ENCODE data around the gene LURAP1L. TPM values are rescaled to one million over a fixed set of nuclear protein-coding genes. Genes with fewer than 3 reads are reported as not detected.

The LURAP1L gene
- total and polyA plus RNA-seq, 9 of the 15 experiments (the other 6 are each of a cell fraction or from before 2014, with no cell fraction given), result 0.06 to 0.28 (median 0.07) TPM; not detected in 4

DNA sequence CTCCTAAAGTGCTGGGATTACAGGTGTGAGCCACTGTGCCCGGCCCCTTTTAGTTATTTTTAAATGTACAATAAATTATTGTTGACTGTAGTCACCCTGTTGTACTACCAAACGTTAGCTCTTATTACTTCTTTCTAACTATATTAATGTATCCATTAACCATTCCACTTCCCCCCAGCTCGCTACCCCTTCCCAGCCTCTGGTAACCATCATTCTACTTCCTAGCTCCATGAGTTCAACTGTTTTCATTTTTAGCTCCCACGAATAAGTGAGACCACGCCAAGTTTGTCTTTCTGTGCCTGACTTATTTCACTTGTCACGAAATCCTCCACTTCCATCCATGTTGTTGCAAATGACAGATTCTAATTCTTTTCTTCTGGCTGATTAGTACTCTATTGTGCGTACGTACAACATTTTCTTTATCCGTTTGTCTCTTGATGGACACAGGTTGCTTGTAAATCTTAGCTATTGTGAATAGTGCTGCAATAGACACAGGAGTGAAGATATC, 6.5 kb downstream of the LURAP1L start:
- ATAC-seq, result no peak
- Histone ChIP-seq H3K4me3 (no peak overlapping the region), H3K4me1 (replicated peaks in 1 of 2; ENCODE audit: control insufficient read depth in 2 of 2, insufficient read depth in 2 of 2, low read length in 2 of 2) (peaks cover 0 to 2% of the 10 kb centered on the region in 2 experiments; a peak in 1 of 5 replicates), H3K9me3 (replicated peaks; ENCODE audit: control insufficient read depth, insufficient read depth, low read depth, low read length) (no peaks in the 10 kb centered on the region), H4K20me1 (replicated peaks; ENCODE audit: control insufficient read depth, insufficient read depth, low read length) (no peaks in the 10 kb centered on the region), H3K27me3 (ENCODE audit: control insufficient read depth in 2 of 2, insufficient read depth in 2 of 2, low read length in 2 of 2) (no peaks in the 10 kb centered on the region), H3K27ac (ENCODE audit: extremely low read depth, low read depth, low read length) (no peak overlapping the region), H2AFZ (ENCODE audit: low read depth, low read length) (no peak overlapping the region), H3K9me1 (ENCODE audit: control insufficient read depth, insufficient read depth, low read length) (no peaks in the 10 kb centered on the region), H3K9ac (ENCODE audit: insufficient read depth in 1 of 2, low read depth in 2 of 2, low read length in 2 of 2) (no peak overlapping the region), H3K36me3 (ENCODE audit: control insufficient read depth, insufficient read depth, low read length) (no peaks in the 10 kb centered on the region), H3K4me2 (ENCODE audit: insufficient read depth, low read length) (no peak overlapping the region), H3K79me2 (ENCODE audit: control insufficient read depth, insufficient read depth, low read length) (no peaks in the 10 kb centered on the region)
- no peak for DNase-seq (ENCODE audit: extremely low read depth in 1 of 4, low spot score in 3 of 4)
- CTCF ChIA-PET (ENCODE audit: low intra/inter-chr PET ratio), result no interaction called here
- in situ Hi-C loops (cut with MboI) (no loop called here), intact Hi-C loops (cut with micrococcal nuclease) (no loop called here)
- no peak for FAIRE-seq
- TF ChIP-seq PYGO2 (tag; IDR thresholded peaks at IDR 0.05), result no peak
- POLR2A ChIA-PET, result no interaction called here
- WGBS (ENCODE audit: insufficient coverage, low coverage, missing lambda C conversion rate), result 32% methylated on average over 9 of the region's 9 CpGs
- BruUV-seq (replicated peaks), result no TSS peak

DNA sequence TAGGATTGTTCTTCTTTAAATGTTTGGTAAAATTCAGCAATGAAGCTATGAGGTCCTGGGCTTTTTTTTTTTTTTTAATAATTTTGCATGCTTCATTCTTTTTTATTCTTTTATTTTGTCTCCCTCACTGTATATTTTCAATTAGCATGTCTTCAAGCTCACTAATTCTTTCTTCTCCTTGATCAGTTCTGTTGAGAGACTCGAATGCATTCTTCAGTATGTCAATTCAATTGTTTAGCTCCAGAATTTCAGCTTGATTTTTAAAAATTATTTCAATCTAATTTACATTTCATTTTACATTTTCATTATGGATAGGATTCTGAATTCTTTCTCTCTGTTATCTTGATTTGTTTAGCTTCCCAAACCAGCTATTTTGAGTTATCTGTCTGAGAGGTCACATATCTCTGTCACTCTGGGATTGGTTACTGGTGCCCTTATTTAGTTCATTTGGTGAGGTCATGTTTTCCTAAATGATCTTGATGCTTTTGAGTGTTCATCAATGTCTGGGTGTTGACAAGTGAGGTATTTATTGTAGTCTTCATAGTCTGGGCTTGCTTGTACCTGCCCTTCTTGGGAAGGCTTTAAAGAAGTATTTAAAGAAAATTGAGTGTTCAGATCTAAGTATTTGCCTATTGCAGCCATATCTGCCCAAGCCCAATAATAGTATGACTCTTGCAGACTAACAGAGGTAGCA, 9.1 kb downstream of the LURAP1L start:
- ATAC-seq (no peak), FAIRE-seq (no peak), DNase-seq (ENCODE audit: extremely low read depth in 1 of 4, low spot score in 3 of 4) (no peak)
- ChIA-PET CTCF (ENCODE audit: low intra/inter-chr PET ratio) (no interaction called here), POLR2A (no interaction called here)
- H3K4me1 ChIP-seq (replicated peaks in 1 of 2; ENCODE audit: control insufficient read depth in 2 of 2, insufficient read depth in 2 of 2, low read length in 2 of 2), result 0 out of 5 replicates have a peak, but pooled peaks cover 0 to 2% of the 10 kb centered on the region in 2 experiments
- BruUV-seq (replicated peaks), result no TSS peak
- H3K36me3 ChIP-seq (ENCODE audit: control insufficient read depth, insufficient read depth, low read length), result no peaks in the 10 kb centered on the region
- 0% methylated on average over 1 of the region's 1 CpG for WGBS (ENCODE audit: insufficient coverage, low coverage, missing lambda C conversion rate)
- in situ Hi-C loops (cut with MboI), result no loop called here
- no peaks in the 10 kb centered on the region for H3K27me3 ChIP-seq (ENCODE audit: control insufficient read depth in 2 of 2, insufficient read depth in 2 of 2, low read length in 2 of 2)
- TF ChIP-seq ZNF41 (CRISPR knock-in tag; conservative IDR thresholded peaks at IDR 0.05), result no peak
- no peak for TF ChIP-seq SMAD4 (CRISPR knock-in tag; conservative IDR thresholded peaks at IDR 0.05)
- TF ChIP-seq ETV5 (CRISPR knock-in tag; IDR thresholded peaks at IDR 0.05; ENCODE audit: low read depth), result no peak
- no peak for TF ChIP-seq NR2C2 (CRISPR knock-in tag; IDR thresholded peaks at IDR 0.05)
- 0 out of 2 replicates have a peak, but pooled peaks have one; percentile 25 for TF ChIP-seq NR2C2 (tag; IDR thresholded peaks at IDR 0.05)
- TF ChIP-seq, protein P1, sequence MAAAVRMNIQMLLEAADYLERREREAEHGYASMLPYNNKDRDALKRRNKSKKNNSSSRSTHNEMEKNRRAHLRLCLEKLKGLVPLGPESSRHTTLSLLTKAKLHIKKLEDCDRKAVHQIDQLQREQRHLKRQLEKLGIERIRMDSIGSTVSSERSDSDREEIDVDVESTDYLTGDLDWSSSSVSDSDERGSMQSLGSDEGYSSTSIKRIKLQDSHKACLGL (CRISPR knock-in tag; IDR thresholded peaks at IDR 0.05; ENCODE audit: borderline replicate concordance, poor library complexity, severe bottlenecking), result no peak
- TF ChIP-seq ZNF507 (tag; conservative IDR thresholded peaks at IDR 0.05), result no peak
- TF ChIP-seq, protein P2, sequence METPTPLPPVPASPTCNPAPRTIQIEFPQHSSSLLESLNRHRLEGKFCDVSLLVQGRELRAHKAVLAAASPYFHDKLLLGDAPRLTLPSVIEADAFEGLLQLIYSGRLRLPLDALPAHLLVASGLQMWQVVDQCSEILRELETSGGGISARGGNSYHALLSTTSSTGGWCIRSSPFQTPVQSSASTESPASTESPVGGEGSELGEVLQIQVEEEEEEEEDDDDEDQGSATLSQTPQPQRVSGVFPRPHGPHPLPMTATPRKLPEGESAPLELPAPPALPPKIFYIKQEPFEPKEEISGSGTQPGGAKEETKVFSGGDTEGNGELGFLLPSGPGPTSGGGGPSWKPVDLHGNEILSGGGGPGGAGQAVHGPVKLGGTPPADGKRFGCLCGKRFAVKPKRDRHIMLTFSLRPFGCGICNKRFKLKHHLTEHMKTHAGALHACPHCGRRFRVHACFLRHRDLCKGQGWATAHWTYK (CRISPR knock-in tag; IDR thresholded peaks at IDR 0.05), result no peak
- 0 out of 2 replicates have a peak overlapping the region, but pooled peaks have one; percentile 40 for H2AFZ ChIP-seq (ENCODE audit: low read depth, low read length)
- no peaks in the 10 kb centered on the region for H4K20me1 ChIP-seq (replicated peaks; ENCODE audit: control insufficient read depth, insufficient read depth, low read length)
- H3K27ac ChIP-seq (ENCODE audit: extremely low read depth, low read depth, low read length), result peak overlapping the region; percentile 64; the same call in 2 of the 3 replicates
- intact Hi-C loops (cut with micrococcal nuclease), result no loop called here
- no peaks in the 10 kb centered on the region for H3K9me3 ChIP-seq (replicated peaks; ENCODE audit: control insufficient read depth, insufficient read depth, low read depth, low read length)
- no peaks in the 10 kb centered on the region for H3K9me1 ChIP-seq (ENCODE audit: control insufficient read depth, insufficient read depth, low read length)
- no peaks in the 10 kb centered on the region for H3K79me2 ChIP-seq (ENCODE audit: control insufficient read depth, insufficient read depth, low read length)
- H3K4me2 ChIP-seq (ENCODE audit: insufficient read depth, low read length), result no peak overlapping the region
- H3K9ac ChIP-seq (ENCODE audit: insufficient read depth in 1 of 2, low read depth in 2 of 2, low read length in 2 of 2), result no peak overlapping the region
- H3K4me3 ChIP-seq, result no peak overlapping the region
